HepG2 (cell line): Measurements from ENCODE around the gene EXOC6B. TPM values are rescaled to one million over a fixed set of nuclear protein-coding genes. Genes with fewer than 3 reads are reported as not detected.

Experiments
- ARHGAP35 ChIP-seq: sonication (generic); formaldehyde crosslinking; IDR thresholded peaks from 2 replicates; pipeline ENCODE4 v1.9.0; 2022; ENCODE audit warnings: mild to moderate bottlenecking, inconsistent platforms, moderate library complexity, missing genetic modification reagents, borderline replicate concordance
- ARNTL ChIP-seq: sonication (generic); formaldehyde crosslinking; IDR thresholded peaks from 2 replicates; pipeline ENCODE4 v1.4.0; 2020; ENCODE audit warnings: mild to moderate bottlenecking, missing genetic modification reagents
- ATF4 ChIP-seq, 2 experiments: fragments of 450-650 bp in 1 of 2; sonication (generic) in 1 of 2; formaldehyde crosslinking; IDR thresholded peaks; 2 replicates each; pipeline versions ENCODE4 v1.5.0 to v1.8.0; 2020 to 2022; ENCODE audit warnings: mild to moderate bottlenecking in 1 of 2, missing genetic modification reagents in 1 of 2
- BCL3 ChIP-seq: sonication (generic); formaldehyde crosslinking; IDR thresholded peaks from 2 replicates; pipeline ENCODE4 v1.5.1; 2020; ENCODE audit warnings: mild to moderate bottlenecking, missing genetic modification reagents, moderate library complexity
- FOXA3 ChIP-seq: IDR thresholded peaks from 2 replicates; pipeline ENCODE4 v1.6.1; 2016; ENCODE audit warnings: missing genetic modification reagents, missing compliant biosample characterization
- FOXP4 ChIP-seq: sonication (generic); formaldehyde crosslinking; IDR thresholded peaks from 2 replicates; pipeline ENCODE4 v1.4.0; 2020; ENCODE audit warnings: missing genetic modification reagents
- GFI1 ChIP-seq: sonication (generic); formaldehyde crosslinking; IDR thresholded peaks from 2 replicates; pipeline ENCODE4 v1.5.0; 2020; ENCODE audit warnings: missing genetic modification reagents, mild to moderate bottlenecking, borderline replicate concordance
- GTF2F1 ChIP-seq: fragments of 150-350 bp; IDR thresholded peaks from 2 replicates; pipeline ENCODE4 v1.6.1; 2014; ENCODE audit warnings: low read length
- HNF4G ChIP-seq, 2 experiments: sonication (generic) in 1 of 2; formaldehyde crosslinking in 1 of 2; IDR thresholded peaks; 2 replicates each; pipeline versions ENCODE4 v1.4.0 to v1.6.1; 2011 to 2020; ENCODE audit warnings: borderline replicate concordance in 2 of 2, low read depth in 2 of 2, mild to moderate bottlenecking in 2 of 2, low read length in 1 of 2, missing genetic modification reagents in 1 of 2, moderate library complexity in 1 of 2
- KDM2A ChIP-seq: sonication (generic); formaldehyde crosslinking; IDR thresholded peaks from 2 replicates; pipeline ENCODE4 v1.4.0; 2020; ENCODE audit warnings: low read depth, missing genetic modification reagents, borderline replicate concordance
- KMT2B ChIP-seq: IDR thresholded peaks from 2 replicates; pipeline ENCODE4 v1.6.1; 2016; ENCODE audit warnings: missing genetic modification reagents, missing compliant biosample characterization
- MAFK ChIP-seq, 2 experiments: IDR thresholded peaks in 1 of 2; conservative IDR thresholded peaks in 1 of 2; 2 replicates each; pipeline ENCODE4 v1.6.1; 2011; ENCODE audit warnings: improper control_type of control experiment in 2 of 2, low read length in 2 of 2
- NFE2L1 ChIP-seq: sonication (generic); formaldehyde crosslinking; IDR thresholded peaks from 2 replicates; pipeline ENCODE4 v1.4.0; 2020; ENCODE audit warnings: missing genetic modification reagents, mild to moderate bottlenecking, borderline replicate concordance
- SALL1 ChIP-seq: sonication (generic); formaldehyde crosslinking; IDR thresholded peaks from 2 replicates; pipeline ENCODE4 v1.8.0; 2022; ENCODE audit warnings: mild to moderate bottlenecking, missing genetic modification reagents
- SRY ChIP-seq: sonication (generic); formaldehyde crosslinking; IDR thresholded peaks from 2 replicates; pipeline ENCODE4 v1.8.0; 2022; ENCODE audit warnings: mild to moderate bottlenecking, missing genetic modification reagents
- ZFP1 ChIP-seq: IDR thresholded peaks from 2 replicates; pipeline ENCODE4 v1.6.1; 2016
- ZHX1 ChIP-seq: sonication (generic); formaldehyde crosslinking; IDR thresholded peaks from 2 replicates; pipeline ENCODE4 v1.8.1; 2022; ENCODE audit warnings: low read depth, mild to moderate bottlenecking, missing genetic modification reagents
- ZNF432 ChIP-seq: sonication (generic); formaldehyde crosslinking; IDR thresholded peaks from 2 replicates; pipeline ENCODE4 v1.5.0; 2020; ENCODE audit warnings: missing genetic modification reagents, mild to moderate bottlenecking, borderline replicate concordance
- ZNF746 ChIP-seq: sonication (generic); formaldehyde crosslinking; IDR thresholded peaks from 2 replicates; pipeline ENCODE4 v1.8.0; 2022; ENCODE audit warnings: mild to moderate bottlenecking, missing genetic modification reagents
- ZNF761 ChIP-seq: sonication (generic); formaldehyde crosslinking; conservative IDR thresholded peaks from 2 replicates; pipeline ENCODE4 v1.4.0; 2020; ENCODE audit warnings: mild to moderate bottlenecking, missing genetic modification reagents
- ZNF790 ChIP-seq: sonication (generic); formaldehyde crosslinking; IDR thresholded peaks from 2 replicates; pipeline ENCODE4 v1.8.0; 2022; ENCODE audit warnings: missing genetic modification reagents, mild to moderate bottlenecking, borderline replicate concordance
- ZSCAN9 ChIP-seq: IDR thresholded peaks from 2 replicates; pipeline ENCODE4 v1.6.1; 2016; ENCODE audit warnings: borderline replicate concordance
- polyA plus RNA-seq, 8 experiments: library from polyadenylated mRNA; depleted of rRNA in 3 of 8; stranded (reverse) in 7 of 8; unstranded in 1 of 8; fragments of >200 nt; fragmentation: Illumina TruSeq in 4 of 8; extraction: Trizol in 4 of 8; gene quantifications; 2 replicates each; pipeline versions ENCODE4 v1.2.1 to v1.2.3, GENCODE V29; 2011 to 2016; ENCODE audit warnings: low read depth in 4 of 8, missing spikeins in 1 of 8, mixed read lengths in 1 of 8; ENCODE audit not compliant: insufficient read depth in 1 of 8
- total RNA-seq, 5 experiments: library from RNA; depleted of rRNA; stranded (reverse); fragments of >200 nt; fragmentation: Illumina TruSeq; extraction: Trizol; gene quantifications; 2 replicates each; pipeline ENCODE4 v1.2.3, GENCODE V29; 2016; ENCODE audit warnings: low read depth in 1 of 5

The EXOC6B gene
- total and polyA plus RNA-seq, 2 of the 13 experiments (the other 11 are each of a cell fraction or from before 2014, with no cell fraction given): 9.1 to 15.9 TPM

- TF ChIP-seq ZFP1 (CRISPR knock-in tag) (peak; percentile 62; the same call in 1 of the 2 replicates), MAFK (conservative IDR thresholded peaks at IDR 0.05 in 1 of 2, IDR thresholded peaks at IDR 0.05 in 1 of 2; ENCODE audit: low read length in 2 of 2) (peak; percentile 28 to 45; a peak in 3 of 4 replicates), ZNF761 (CRISPR knock-in tag) (peak; percentile 78; the same call in 1 of the 2 replicates), ARHGAP35 (CRISPR knock-in tag) (no peak), GTF2F1 (no peak), KDM2A (CRISPR knock-in tag) (0 out of 2 replicates have a peak, but pooled peaks have one; percentile 50), ATF4 (CRISPR knock-in tag; IDR thresholded peaks at IDR 0.05) (0 out of 4 replicates have a peak, but pooled peaks of 1 of the 2 experiments have one; percentile 17), ZNF746 (peak; percentile 36; the same call in 1 of the 2 replicates), SRY (CRISPR knock-in tag) (no peak), FOXA3 (peak; percentile 97), ZSCAN9 (CRISPR knock-in tag) (peak; percentile 72; the same call in 1 of the 2 replicates), KMT2B (no peak), FOXP4 (CRISPR knock-in tag) (peak; percentile 94), ZNF790 (CRISPR knock-in tag) (no peak), ZHX1 (no peak), ARNTL (CRISPR knock-in tag) (peak; percentile 68), HNF4G (IDR thresholded peaks at IDR 0.05; ENCODE audit: borderline replicate concordance, low read depth, low read length) (peak; percentile 76; the same call in 1 of the 2 replicates), HNF4G (CRISPR knock-in tag; IDR thresholded peaks at IDR 0.05; ENCODE audit: borderline replicate concordance, low read depth) (no peak; the same call in 1 of the 2 replicates), BCL3 (no peak), SALL1 (CRISPR knock-in tag) (peak; percentile 98), GFI1 (CRISPR knock-in tag) (peak; percentile 79; the same call in 1 of the 2 replicates), NFE2L1 (no peak), ZNF432 (CRISPR knock-in tag) (no peak)
These were observed 130.9 kb downstream of the EXOC6B start (continued) for GRCh38 chr2:72694715-72695496.
